Left ventricle myocardium inferior (tissue), 1 donor: ENCODE measurements around the gene IDH3G. TPM values are rescaled to one million over a fixed set of nuclear protein-coding genes. Genes with fewer than 3 reads are reported as not detected.

Experiments used
- DNase-seq: peaks from one replicate; pipeline ENCODE4 v3.0.0-alpha.2; 2020
- H3K27ac ChIP-seq: fragments of 200-600 bp; replicated peaks from 2 replicates; pipeline ENCODE4 v1.8.0; 2021
- H3K27me3 ChIP-seq: fragments of 200-600 bp; 2 replicates; pipeline ENCODE4 v1.8.0; 2021; ENCODE audit warnings: low read depth
- H3K36me3 ChIP-seq: fragments of 200-600 bp; 2 replicates; pipeline ENCODE4 v1.8.0; 2021
- H3K4me1 ChIP-seq: fragments of 200-600 bp; 2 replicates; pipeline ENCODE4 v1.8.0; 2021
- H3K4me3 ChIP-seq: fragments of 200-600 bp; 2 replicates; pipeline ENCODE4 v1.8.0; 2021; ENCODE audit warnings: mild to moderate bottlenecking, moderate library complexity
- H3K9me3 ChIP-seq: fragments of 200-600 bp; replicated peaks from 2 replicates; pipeline ENCODE4 v1.8.0; 2021
- CTCF ChIP-seq: fragments of 200-600 bp; IDR thresholded peaks from 2 replicates; pipeline ENCODE4 v1.8.0; 2021; ENCODE audit warnings: antibody characterized with exemption, mild to moderate bottlenecking, borderline replicate concordance
- intact Hi-C: fragments of 100-400 bp; cut with micrococcal nuclease; formaldehyde crosslinking; loops from one replicate; pipeline ENCODE4 v1.11.0; 2022
- total RNA-seq: library from RNA; stranded (reverse); fragmentation: NEBNext Ultra II Directional; extraction: Animal tissue kit (Norgen Biotek cat#: 25700); gene quantifications from one replicate; pipeline ENCODE4 v1.2.1, GENCODE V29; 2021
- donor health status: DM: no; HTN: yes; CAD: no; lungs with severe emphysema.

IDH3G gene
- total RNA-seq, 1 donor from 2014 or later: 72.5 TPM

DNA sequence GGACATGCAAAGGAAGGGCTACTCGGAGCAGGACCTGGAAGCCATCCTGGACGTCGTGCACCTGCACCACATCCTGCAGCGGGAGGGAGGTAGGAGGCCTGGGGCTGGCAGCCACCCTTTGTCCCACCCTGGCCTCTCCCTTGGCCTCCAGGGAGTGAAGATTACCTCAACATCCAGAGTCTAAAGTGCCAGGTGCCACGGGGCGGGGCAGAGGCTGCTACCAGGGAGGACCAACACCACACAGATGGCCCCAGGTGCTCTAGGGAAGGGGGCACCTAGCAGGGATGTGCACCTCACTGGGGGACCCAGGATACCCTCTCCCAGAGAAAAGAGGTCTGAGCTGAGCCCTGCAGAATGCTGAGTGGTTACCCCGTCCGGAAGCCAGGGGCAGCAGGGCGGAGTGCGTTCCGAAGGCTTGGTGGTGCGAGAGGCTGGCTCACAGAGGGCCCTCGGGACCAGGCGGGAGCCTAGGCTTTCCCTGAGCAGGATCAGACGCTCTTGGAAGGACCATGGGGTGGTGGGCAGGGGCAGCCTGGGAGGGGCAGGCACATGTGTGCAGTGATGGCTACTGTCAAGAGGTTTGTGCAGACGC, 53.4 kb downstream of the IDH3G start:
- H3K4me1 ChIP-seq: peaks cover 17% of the 10 kb centered on the region
- no peak overlapping the region for H3K27ac ChIP-seq
- peaks cover 12% of the 10 kb centered on the region for H3K36me3 ChIP-seq
- H3K9me3 ChIP-seq: no peaks in the 10 kb centered on the region
- DNase-seq: no peak
- H3K4me3 ChIP-seq: no peak overlapping the region
- TF ChIP-seq CTCF: no peak
- no peaks in the 10 kb centered on the region for H3K27me3 ChIP-seq
- intact Hi-C loops: no loop called here

- DNase-seq: no peak
- Histone ChIP-seq H3K4me3 (no peak overlapping the region), H3K27ac (no peak overlapping the region), H3K36me3 (peaks cover 12% of the 10 kb centered on the region), H3K27me3 (no peaks in the 10 kb centered on the region), H3K4me1 (peaks cover 13% of the 10 kb centered on the region), H3K9me3 (no peaks in the 10 kb centered on the region)
- intact Hi-C loops: no loop called here
- TF ChIP-seq CTCF: no peak
These were observed 54.3 kb downstream of the IDH3G start for GRCh38 chrX:153739754-153740486.

DNA sequence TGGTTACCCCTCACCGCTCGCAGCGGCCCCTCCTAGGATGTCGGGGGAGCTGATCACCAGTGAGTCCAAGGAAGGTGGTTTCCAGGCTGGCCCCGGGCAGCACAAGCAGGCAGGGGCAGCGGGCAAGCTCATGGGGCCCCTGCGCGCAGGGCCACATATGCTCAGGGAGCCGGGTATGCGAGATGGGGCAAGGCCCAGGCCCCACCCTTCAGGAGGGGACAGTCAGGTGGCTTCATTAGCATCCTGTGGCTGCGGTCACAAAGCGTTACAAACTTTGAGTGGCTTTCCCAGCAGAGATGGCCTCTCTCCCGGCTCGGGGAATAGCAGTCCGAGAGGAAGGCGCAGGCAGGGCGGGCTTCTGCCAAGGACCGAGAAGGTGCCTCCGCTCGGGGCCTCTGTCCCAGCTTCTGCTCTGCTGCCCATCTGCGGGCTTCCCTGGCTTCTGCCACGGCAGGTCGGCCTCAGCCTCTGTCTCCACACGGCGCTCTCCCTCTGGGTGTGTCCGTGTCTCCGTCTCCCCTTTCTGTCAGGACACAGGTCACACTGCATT, 56.0 kb downstream of the IDH3G start:
- intact Hi-C loops: no loop called here
- no peak for TF ChIP-seq CTCF
- Histone ChIP-seq H3K4me1 (no peaks in the 10 kb centered on the region), H3K27me3 (no peaks in the 10 kb centered on the region), H3K36me3 (peaks cover 12% of the 10 kb centered on the region), H3K9me3 (no peaks in the 10 kb centered on the region), H3K4me3 (no peak overlapping the region), H3K27ac (no peak overlapping the region)
- no peak for DNase-seq

- Histone ChIP-seq H3K27me3 (no peaks in the 10 kb centered on the region), H3K4me1 (no peaks in the 10 kb centered on the region), H3K4me3 (no peak overlapping the region), H3K9me3 (no peaks in the 10 kb centered on the region), H3K36me3 (peaks cover 14% of the 10 kb centered on the region), H3K27ac (no peak overlapping the region)
- no peak for DNase-seq
- no peak for TF ChIP-seq CTCF
- intact Hi-C loops: no loop called here
These were observed 57.2 kb downstream of the IDH3G start for GRCh38 chrX:153736871-153737441.

- peaks cover 19% of the 10 kb centered on the region for H3K36me3 ChIP-seq
- intact Hi-C loops: no loop called here
- DNase-seq: no peak
These were observed 57.9 kb downstream of the IDH3G start for GRCh38 chrX:153736071-153736820.

More at GRCh38 chrX:153736071-153736820, 57.9 kb downstream of the IDH3G start:
- Histone ChIP-seq H3K4me3 (no peak overlapping the region), H3K27me3 (no peaks in the 10 kb centered on the region), H3K4me1 (no peaks in the 10 kb centered on the region), H3K9me3 (no peaks in the 10 kb centered on the region), H3K27ac (no peak overlapping the region)
- TF ChIP-seq CTCF: no peak
